Measurements from ENCODE around the gene CHIT1.
"Not testable (repeated sequence)": the region's sequence is repeated elsewhere in the genome, so short reads cannot be mapped to it uniquely, and the experiment has no call there.

The CHIT1 gene

DNA sequence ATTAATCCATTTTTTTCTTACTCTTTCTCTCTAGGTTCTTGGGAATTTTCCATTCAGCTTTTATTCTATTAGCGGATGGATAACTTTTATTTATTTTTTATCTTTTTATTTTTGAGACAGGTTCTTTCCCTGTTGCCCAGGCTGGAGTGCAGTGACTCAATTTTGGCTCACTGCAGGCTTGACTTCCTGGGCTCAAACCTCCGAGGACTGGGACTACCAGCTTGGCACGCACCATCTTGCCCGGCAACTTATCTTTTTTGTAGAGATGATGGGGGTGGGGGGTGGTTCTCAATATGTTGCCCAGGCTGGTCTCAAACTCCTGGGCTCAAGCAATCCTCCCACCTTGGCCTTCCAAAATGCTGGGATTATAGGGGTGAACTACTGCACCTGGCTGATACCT is 36.1 kb upstream of the CHIT1 start:
- no peak for DNase-seq (ENCODE audit: low spot score)

DNA sequence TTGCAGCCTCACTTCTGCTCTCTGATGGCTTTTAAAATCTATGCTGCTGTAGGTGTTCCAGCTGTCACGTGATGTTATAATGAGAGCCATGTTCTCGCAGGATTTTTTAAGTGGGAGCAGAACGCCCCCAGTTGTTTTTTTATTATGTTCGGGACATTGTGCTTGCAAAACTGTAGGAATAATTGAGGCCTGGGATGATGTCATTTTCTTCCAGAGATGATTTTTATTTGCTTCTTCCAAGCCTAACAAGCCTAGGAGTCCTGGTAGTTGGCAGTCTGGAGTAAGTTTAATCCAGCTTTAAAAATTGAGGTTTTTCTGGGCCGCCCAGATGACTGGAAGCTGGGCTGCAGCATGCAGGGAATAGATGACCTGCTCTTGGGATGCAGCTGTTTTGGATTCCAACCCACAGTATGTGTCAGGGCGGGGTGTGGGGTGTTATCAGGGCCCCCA is 34.6 kb upstream of the CHIT1 start:
- DNase-seq (ENCODE audit: low spot score) = no peak

DNA sequence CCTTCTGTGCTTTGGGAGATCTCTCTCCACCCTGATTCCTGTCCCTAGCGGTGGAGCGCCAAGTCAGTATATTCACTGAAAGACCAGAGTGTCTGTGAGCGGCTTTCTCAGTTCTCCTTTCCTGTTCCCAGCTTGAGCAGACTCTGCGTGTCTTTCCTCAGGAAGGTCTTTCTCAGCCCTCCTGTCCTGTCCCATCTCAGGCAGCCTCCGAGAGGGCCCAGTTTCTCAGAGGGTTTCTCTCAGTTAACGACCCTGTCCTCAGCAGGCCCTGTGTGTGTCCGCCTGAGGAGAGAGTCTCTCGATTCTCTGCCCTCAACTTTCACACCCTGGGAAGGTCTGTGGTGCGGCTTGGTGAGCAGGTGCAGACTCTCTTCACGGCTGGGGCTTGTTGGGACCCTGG is 34.0 kb upstream of the CHIT1 start:
- peak; percentile 44 for DNase-seq (ENCODE audit: low spot score)

DNA sequence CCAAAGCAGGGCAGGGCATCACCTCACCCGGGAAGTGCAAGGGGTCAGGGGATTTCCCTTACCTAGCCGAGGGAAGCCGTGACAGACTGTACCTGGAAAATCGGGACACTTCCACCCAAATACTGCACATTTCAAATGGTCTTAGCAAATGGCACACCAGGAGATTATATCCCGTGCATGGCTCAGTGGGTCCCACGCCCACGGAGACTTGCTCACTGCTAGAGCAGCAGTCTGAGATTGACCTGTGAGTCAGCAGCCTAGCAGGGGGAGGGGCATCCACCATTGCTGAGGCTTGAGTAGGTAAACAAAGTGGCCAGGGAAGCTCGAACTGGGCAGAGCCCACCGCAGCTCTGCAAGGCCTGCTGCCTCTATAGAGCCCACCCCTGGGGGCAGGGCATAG is 27.2 kb upstream of the CHIT1 start:
- not testable (repeated sequence) for DNase-seq (ENCODE audit: low spot score)

DNA sequence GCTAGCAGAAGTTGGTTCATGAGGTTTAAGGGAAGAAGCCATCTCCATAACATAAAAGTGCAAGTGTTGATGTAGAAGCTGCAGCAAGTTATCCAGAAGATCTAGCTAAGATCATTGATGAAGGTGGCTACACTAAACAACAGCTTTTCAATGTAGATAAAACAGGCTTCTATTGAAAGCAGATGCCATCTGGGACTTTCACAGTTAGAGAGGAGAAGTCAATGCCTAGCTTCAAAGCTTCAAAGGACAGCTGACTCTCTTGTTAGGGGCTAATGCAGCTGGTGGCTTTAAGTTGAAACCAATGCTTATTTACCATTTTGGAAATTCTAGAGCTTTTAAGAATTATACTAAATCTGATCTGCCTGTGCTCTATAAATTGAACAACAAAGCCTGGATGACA is 25.3 kb upstream of the CHIT1 start:
- not testable (repeated sequence) for DNase-seq (ENCODE audit: low spot score)

GRCh38 chr1:203252678-203253077 is 23.2 kb upstream of the CHIT1 start:
- DNase-seq (ENCODE audit: low spot score) = no peak

DNA sequence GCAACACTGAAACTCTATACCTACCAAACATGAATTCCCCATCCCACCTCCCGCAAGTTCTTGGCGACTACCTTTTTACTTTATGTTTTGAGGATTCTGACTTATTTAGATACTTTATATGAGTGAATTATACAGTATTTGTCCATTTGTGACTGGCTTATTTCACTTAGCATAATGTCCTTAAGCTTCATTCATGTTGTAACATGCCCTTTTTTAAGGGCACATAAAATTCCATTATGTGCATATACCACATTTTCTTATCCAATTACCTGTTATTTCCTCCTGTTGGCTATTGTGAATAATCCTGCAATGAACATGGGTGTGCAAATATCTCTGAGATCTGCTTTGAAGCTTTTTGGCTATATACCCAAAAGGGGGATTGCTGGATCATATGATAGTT is 22.0 kb upstream of the CHIT1 start:
- no peak for DNase-seq (ENCODE audit: low spot score)

DNA sequence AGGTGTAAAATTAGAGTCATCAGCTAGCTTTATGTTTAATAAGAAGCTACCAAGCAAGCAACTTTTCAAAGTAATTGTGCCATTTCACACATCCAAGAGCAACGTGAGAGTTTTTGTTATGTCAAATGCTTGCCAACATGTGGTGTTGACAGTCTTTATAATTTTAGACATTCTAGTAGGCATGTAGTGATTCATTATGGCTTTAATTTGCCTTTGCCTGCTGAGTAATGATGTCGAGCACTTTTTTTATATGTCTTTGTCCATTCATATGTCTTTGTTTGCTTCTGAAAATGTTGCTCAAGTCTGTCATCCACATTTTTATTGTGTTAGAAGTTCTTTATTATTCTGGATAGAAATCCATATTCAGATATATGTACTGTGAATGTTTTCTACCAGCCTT is 21.4 kb upstream of the CHIT1 start:
- no peak for DNase-seq (ENCODE audit: low spot score)

DNA sequence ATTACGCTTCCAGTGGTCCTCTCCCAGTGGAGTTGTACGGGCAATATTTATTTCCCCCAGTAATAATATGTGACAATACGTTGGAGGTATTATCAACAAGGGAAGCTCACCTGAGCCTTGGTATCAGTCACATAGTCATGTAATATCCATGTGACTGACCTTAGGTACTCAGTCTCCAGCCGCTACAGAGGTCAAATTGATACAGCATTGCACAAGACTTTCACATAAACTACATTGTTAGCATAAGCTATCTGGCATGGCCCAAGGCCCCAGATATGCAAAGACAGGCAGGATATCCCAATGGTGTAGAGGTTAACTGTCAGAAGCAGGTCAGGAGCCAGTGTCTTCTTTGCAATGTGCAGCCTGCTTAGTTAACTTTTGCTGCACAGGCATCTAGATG is 15.3 kb upstream of the CHIT1 start:
- no peak for DNase-seq (ENCODE audit: low spot score)

DNA sequence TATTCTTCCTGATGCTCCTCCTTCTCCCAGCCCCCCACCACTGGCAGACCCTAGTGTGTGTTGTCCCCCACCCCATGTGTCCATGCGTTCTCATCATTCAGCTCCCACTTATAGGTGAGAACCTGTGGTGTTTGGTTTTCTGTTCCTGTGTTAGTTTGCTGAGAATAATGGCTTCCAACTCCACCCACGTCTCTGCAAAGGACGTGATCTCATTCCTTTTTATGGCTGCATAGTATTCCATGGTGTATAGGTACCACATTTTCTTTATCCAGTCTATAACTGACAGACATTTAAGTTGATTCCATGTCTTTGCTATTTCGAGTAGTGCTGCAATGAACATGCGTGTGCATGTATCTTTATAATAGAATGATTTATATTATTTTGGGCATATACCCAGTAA is 12.2 kb upstream of the CHIT1 start:
- DNase-seq (ENCODE audit: low spot score) = not testable (repeated sequence)

DNA sequence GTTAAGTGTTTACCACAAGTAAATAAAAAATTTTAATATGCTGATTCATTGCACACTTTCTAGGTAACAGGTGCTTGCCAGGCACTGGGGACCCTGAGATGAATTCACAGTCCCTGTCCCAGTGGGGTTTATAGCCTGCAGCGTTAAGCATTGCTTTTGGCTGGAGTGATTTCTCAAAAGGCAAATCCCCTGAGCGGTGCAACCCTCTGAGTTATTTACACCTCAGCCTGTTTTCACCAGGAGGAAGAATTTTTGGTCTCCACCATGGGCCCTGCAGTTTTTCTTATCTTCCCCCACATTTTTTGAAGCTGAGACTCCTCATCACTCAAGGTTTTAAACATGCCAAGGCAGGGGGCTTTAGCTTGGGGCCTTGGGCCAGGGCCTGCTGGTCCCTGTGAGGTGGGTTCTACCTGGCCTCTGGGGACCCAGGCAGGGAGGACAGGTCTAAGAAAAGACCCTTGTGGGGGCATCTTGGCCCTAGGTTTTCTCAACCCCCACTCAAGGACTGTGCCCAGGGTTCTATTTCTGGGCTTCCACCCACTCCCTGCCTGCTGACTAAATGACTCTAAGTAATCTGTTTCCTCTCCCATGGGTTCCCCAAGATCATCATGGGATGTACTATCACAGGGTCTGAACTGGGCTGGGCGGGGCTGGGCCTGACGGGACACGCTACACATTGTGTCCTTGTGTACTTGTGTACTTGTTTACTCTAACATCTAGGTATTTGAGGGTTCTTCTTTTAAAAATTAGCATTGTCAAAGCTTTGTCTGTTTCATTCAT is 10.2 kb upstream of the CHIT1 start:
- DNase-seq (ENCODE audit: low spot score) = no peak

DNA sequence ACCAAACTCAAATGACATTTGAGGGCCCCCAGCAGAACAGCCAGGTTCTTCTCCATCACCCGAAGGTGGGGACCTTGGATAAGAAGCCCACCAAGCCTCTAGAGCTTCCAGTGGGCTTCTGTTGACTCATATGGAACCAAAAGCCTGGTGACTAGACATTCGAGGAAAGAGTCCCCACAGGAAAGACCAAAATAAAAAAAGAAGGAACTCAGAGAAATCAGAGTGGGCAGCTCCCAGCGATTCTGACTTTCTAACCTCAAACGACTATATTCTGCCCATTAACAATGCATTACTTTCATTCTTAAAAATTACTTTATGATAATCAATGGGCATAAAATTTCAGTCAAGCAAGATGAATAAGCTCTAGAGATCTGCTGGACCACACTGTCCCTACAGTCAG is 9.6 kb upstream of the CHIT1 start:
- DNase-seq (ENCODE audit: low spot score) = no peak

DNA sequence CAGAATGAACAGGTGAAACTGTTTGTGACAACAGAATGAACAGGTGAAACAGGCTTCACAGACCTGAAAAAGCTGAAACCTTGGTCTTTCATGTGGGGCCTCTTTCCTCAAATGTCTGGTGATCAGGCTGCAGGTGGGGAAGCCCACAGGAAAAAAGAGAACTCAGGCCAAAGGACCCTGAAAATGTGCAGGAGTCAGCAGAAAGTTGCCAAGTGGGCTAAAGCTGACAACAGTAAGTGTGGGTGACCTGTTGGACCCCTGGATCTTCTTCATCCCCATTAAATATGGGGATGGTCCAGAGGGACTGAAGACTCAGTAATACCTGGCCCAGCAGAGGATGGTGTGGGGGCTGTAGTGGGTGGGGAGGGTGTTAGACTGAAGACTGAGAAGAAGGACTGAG is 9.1 kb upstream of the CHIT1 start:
- DNase-seq (ENCODE audit: low spot score) = no peak

- DNase-seq (ENCODE audit: low spot score) = not testable (repeated sequence)
Observed at GRCh38 chr1:203234901-203235300, 5.4 kb upstream of the CHIT1 start.

DNA sequence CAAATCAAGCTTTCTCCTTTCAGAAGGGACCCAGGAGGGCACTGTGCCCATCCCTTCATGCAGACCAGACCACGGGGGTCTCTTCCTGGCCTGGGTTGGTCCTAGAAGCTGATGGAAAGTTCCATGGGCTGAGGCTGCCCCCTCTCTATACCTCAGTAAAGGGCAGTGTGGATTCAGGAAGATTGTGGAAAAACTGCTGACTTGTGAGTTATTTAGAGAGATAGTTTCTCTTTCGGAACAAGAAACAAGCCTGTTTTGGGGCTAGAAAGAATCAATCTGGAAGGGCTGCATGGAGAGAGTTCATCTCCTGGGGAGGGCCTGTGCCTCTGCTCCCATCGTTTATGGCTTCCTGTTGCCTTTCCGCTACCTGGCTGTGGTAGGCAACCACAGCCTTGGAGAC is 803 bp downstream of the CHIT1 start:
- no peak for DNase-seq (ENCODE audit: low spot score)

- no peak for DNase-seq (ENCODE audit: low spot score)
Observed at GRCh38 chr1:203227371-203228083, 1.9 kb downstream of the CHIT1 start.

DNA sequence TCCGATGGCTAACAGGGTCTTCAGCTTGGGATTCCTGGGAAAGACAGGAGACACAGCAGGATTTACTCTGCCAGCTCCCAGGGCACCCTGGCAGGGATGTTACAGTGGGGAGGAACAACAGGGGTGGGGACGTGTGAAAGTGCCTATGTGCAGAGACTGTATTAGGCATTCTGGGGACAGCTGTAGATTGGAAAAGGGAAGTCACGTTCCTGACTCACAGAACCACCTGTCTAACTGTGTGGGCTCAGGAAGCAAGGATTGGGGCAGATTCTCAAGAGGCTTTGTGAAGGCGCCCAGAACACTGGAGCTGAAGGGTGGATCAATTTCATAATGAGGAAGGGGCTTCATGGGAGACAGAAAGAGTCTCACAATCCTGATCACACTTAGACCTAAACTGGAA is 4.4 kb downstream of the CHIT1 start:
- no peak for DNase-seq (ENCODE audit: low spot score)

GRCh38 chr1:203223012-203223775 is 6.3 kb downstream of the CHIT1 start:
- no peak for DNase-seq (ENCODE audit: low spot score)

DNA sequence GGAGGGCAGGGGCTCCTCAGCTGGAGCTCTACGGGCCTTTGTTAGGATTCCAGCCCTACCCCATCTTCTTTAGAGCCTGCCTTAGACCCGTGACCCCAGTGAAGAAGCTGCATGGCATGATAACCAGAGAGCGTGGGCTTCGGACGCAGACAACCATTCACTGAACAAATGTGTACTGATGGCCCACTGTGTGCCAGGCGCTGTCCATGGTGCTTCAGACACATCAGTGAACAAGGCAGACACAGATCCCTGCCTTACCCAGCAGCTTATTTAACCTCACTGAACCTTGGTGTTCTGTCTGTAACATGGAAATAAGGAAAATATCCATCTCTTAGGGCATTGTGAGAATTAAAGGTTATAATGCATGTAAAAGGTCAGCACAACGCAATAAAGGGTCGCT is 9.5 kb downstream of the CHIT1 start:
- DNase-seq (ENCODE audit: low spot score) = no peak

DNA sequence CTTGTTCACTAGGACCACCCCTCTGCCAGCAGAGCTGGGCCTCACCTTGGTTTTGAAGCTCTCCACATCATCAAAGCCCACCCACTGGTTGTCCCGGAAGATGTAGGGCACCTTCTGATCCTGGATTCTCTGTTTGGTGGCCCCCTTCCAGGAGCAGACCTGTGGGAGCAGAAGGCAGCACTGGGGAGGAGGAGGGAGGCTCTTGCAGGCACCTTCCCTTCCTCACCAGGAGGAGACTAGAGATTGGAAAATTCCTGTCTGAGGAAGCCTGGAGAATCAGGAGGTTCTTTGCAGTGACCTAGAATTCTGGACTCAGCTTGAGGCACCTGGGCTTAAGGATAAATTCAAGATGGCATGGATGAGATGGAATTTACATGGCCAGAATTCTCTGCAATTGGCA is 10.3 kb downstream of the CHIT1 start:
- no peak for DNase-seq (ENCODE audit: low spot score)

- DNase-seq (ENCODE audit: low spot score) = no peak
Observed at GRCh38 chr1:203217668-203218067, 11.8 kb downstream of the CHIT1 start.

- peak; percentile 20 for DNase-seq (ENCODE audit: low spot score)
Observed at GRCh38 chr1:203217139-203217655, 12.3 kb downstream of the CHIT1 start.

Data from NAMALWA (cell line).